ENCODE results near the gene IFNGR1.
A peak's percentile ranks its signal among the peaks of the same experiment; 100 is the strongest.

IFNGR1 gene

GRCh38 chr6:137149035-137149393, 70.2 kb downstream of the IFNGR1 start:
- DNase-seq (ENCODE audit: low read depth) = no peak

GRCh38 chr6:137148306-137149034, 70.7 kb downstream of the IFNGR1 start:
- peak; percentile 58 for DNase-seq (ENCODE audit: low read depth)
